Mesothelial cell of epicardium (in vitro differentiated cells): ENCODE results near the gene ENPP1. TPM values are rescaled to one million over a fixed set of nuclear protein-coding genes. Genes with fewer than 3 reads are reported as not detected.

Source experiments
- DNase-seq, 2 experiments: peaks; one replicate each; pipeline ENCODE4 v3.0.0; 2021; ENCODE audit warnings: low spot score in 2 of 2; ENCODE audit not compliant: unreplicated experiment in 2 of 2
- H3K27ac Mint-ChIP-seq: 2 replicates; pipeline ENCODE4 v1.8.0; 2021; ENCODE audit warnings: mixed read lengths
- H3K27me3 Mint-ChIP-seq: 2 replicates; pipeline ENCODE4 v1.8.0; 2021; ENCODE audit warnings: low read depth, mixed read lengths
- H3K36me3 Mint-ChIP-seq: 2 replicates; pipeline ENCODE4 v1.8.0; 2021; ENCODE audit warnings: mixed read lengths
- H3K4me1 Mint-ChIP-seq: 2 replicates; pipeline ENCODE4 v1.8.0; 2021; ENCODE audit warnings: mixed read lengths
- H3K4me3 Mint-ChIP-seq: 2 replicates; pipeline ENCODE4 v1.8.0; 2021; ENCODE audit warnings: mild to moderate bottlenecking, moderate library complexity, mixed read lengths
- H3K9me3 Mint-ChIP-seq: 2 replicates; pipeline ENCODE4 v1.8.0; 2021; ENCODE audit warnings: mixed read lengths
- CTCF ChIP-seq: fragments of 200-600 bp; sonication (generic); IDR thresholded peaks from one replicate; pipeline ENCODE4 v1.5.0; 2021; ENCODE audit warnings: antibody characterized with exemption; ENCODE audit not compliant: unreplicated experiment
- total RNA-seq: library from RNA; stranded (reverse); gene quantifications from 3 replicates; pipeline ENCODE4 v1.2.1, GENCODE V29; 2021

The ENPP1 gene
- total RNA-seq, 1 donor from 2014 or later: 6.8 TPM

- Mint-ChIP-seq H3K9me3 (peaks cover 10% of the 10 kb centered on the region), H3K27me3 (no peaks in the 10 kb centered on the region), H3K36me3 (peaks cover 21% of the 10 kb centered on the region), H3K27ac (no peak overlapping the region), H3K4me3 (no peak overlapping the region), H3K4me1 (no peaks in the 10 kb centered on the region)
- TF ChIP-seq CTCF: no peak
- no peak for DNase-seq
Observed at GRCh38 chr6:131886517-131886916, 78.7 kb downstream of the ENPP1 start.

- Mint-ChIP-seq H3K4me1 (peaks cover 4% of the 10 kb centered on the region), H3K4me3 (no peak overlapping the region), H3K27me3 (no peaks in the 10 kb centered on the region), H3K9me3 (peaks cover 10% of the 10 kb centered on the region), H3K36me3 (peaks cover 21% of the 10 kb centered on the region), H3K27ac (no peak overlapping the region)
- no peak for DNase-seq
- no peak for TF ChIP-seq CTCF
Observed at GRCh38 chr6:131890091-131890490, 82.3 kb downstream of the ENPP1 start.

GRCh38 chr6:131893198-131893597, 85.4 kb downstream of the ENPP1 start:
- Mint-ChIP-seq H3K27ac (no peak overlapping the region), H3K4me3 (no peak overlapping the region), H3K36me3 (peaks cover 15% of the 10 kb centered on the region), H3K9me3 (peaks cover 17% of the 10 kb centered on the region), H3K27me3 (no peaks in the 10 kb centered on the region), H3K4me1 (peaks cover 5% of the 10 kb centered on the region)
- DNase-seq: no peak
- no peak for TF ChIP-seq CTCF

GRCh38 chr6:131894493-131895424, 86.9 kb downstream of the ENPP1 start:
- Mint-ChIP-seq H3K36me3 (peaks cover 5% of the 10 kb centered on the region), H3K4me1 (peaks cover 5% of the 10 kb centered on the region), H3K4me3 (no peak overlapping the region), H3K27ac (no peak overlapping the region), H3K9me3 (peaks cover 19% of the 10 kb centered on the region), H3K27me3 (peaks cover 4% of the 10 kb centered on the region)
- no peak for DNase-seq
- no peak for TF ChIP-seq CTCF

GRCh38 chr6:131897050-131897435, 89.2 kb downstream of the ENPP1 start:
- no peaks in the 10 kb centered on the region for H3K36me3 Mint-ChIP-seq
- H3K9me3 Mint-ChIP-seq: peaks cover 19% of the 10 kb centered on the region
- peaks cover 5% of the 10 kb centered on the region for H3K4me1 Mint-ChIP-seq
- no peak overlapping the region for H3K4me3 Mint-ChIP-seq
- DNase-seq: no peak
- peaks cover 23% of the 10 kb centered on the region for H3K27me3 Mint-ChIP-seq
- TF ChIP-seq CTCF: no peak
- H3K27ac Mint-ChIP-seq: no peak overlapping the region
